CD14-positive monocyte (primary cell): ENCODE data around the gene FARP2. TPM values are rescaled to one million over a fixed set of nuclear protein-coding genes. Genes with fewer than 3 reads are reported as not detected.

Experiments used
- DNase-seq, 3 donors: peaks; one replicate each; pipeline ENCODE4 v3.0.0-alpha.2; 2011 to 2022
- H2AFZ ChIP-seq: 2 replicates; pipeline ENCODE4 v1.6.0; 2012; ENCODE audit warnings: mild to moderate bottlenecking, low read depth, low read length, inconsistent platforms; ENCODE audit not compliant: insufficient read depth, poor library complexity, severe bottlenecking
- H3K27ac ChIP-seq, 2 donors: 1 replicate in 1 of 2; 2 replicates in 1 of 2; pipeline ENCODE4 v1.5.1; 2012 to 2013; ENCODE audit warnings: low read length in 2 of 2, control low read depth in 1 of 2, inconsistent platforms in 1 of 2, low read depth in 1 of 2, mild to moderate bottlenecking in 1 of 2
- H3K27me3 ChIP-seq, 2 donors: one replicate each; pipeline versions ENCODE4 v1.6.0 to v1.6.1; 2011 to 2013; ENCODE audit warnings: low read length in 2 of 2; ENCODE audit not compliant: control insufficient read depth in 2 of 2, insufficient read depth in 2 of 2
- H3K36me3 ChIP-seq, 2 donors: replicated peaks in 1 of 2; 1 replicate in 1 of 2; 2 replicates in 1 of 2; pipeline versions ENCODE4 v1.5.1 to v1.6.1; 2012 to 2013; ENCODE audit warnings: low read length in 2 of 2, control low read depth in 1 of 2, inconsistent platforms in 1 of 2, mild to moderate bottlenecking in 1 of 2; ENCODE audit not compliant: insufficient read depth in 2 of 2, control insufficient read depth in 1 of 2
- H3K4me1 ChIP-seq, 2 donors: 1 replicate in 1 of 2; 2 replicates in 1 of 2; pipeline versions ENCODE4 v1.5.1 to v1.6.1; 2012 to 2013; ENCODE audit warnings: low read length in 2 of 2, control low read depth in 1 of 2, inconsistent platforms in 1 of 2, mild to moderate bottlenecking in 1 of 2, moderate library complexity in 1 of 2; ENCODE audit not compliant: insufficient read depth in 2 of 2, control insufficient read depth in 1 of 2
- H3K4me2 ChIP-seq: replicated peaks from 2 replicates; pipeline ENCODE3; 2012; ENCODE audit warnings: low read length, moderate library complexity, mild to moderate bottlenecking; ENCODE audit not compliant: poor library complexity, severe bottlenecking; ENCODE audit errors: extremely low read depth
- H3K4me3 ChIP-seq, 3 experiments: fragments of 200-600 bp in 1 of 3; sonication (generic) in 1 of 3; replicated peaks in 1 of 3; 1 replicate in 2 of 3; 2 replicates in 1 of 3; pipeline ENCODE4 v1.5.1; 2011 to 2013; ENCODE audit warnings: low read length in 3 of 3, mild to moderate bottlenecking in 3 of 3, control low read depth in 2 of 3, low read depth in 2 of 3, inconsistent platforms in 1 of 3, moderate library complexity in 1 of 3
- H3K79me2 ChIP-seq: 2 replicates; pipeline ENCODE4 v1.6.0; 2012; ENCODE audit warnings: mild to moderate bottlenecking, control low read depth, inconsistent platforms, low read length, moderate library complexity; ENCODE audit not compliant: insufficient read depth
- H3K9ac ChIP-seq: 2 replicates; pipeline ENCODE4 v1.6.0; 2017; ENCODE audit warnings: low read length, mild to moderate bottlenecking; ENCODE audit not compliant: insufficient read depth, poor library complexity, severe bottlenecking
- H3K9me3 ChIP-seq, 2 donors: replicated peaks in 1 of 2; 1 replicate in 1 of 2; 2 replicates in 1 of 2; pipeline versions ENCODE4 v1.5.1 to v1.6.1; 2012 to 2013; ENCODE audit warnings: low read length in 2 of 2, control low read depth in 1 of 2; ENCODE audit not compliant: control insufficient read depth in 1 of 2, insufficient read depth in 1 of 2
- H4K20me1 ChIP-seq: 2 replicates; pipeline ENCODE4 v1.6.0; 2012; ENCODE audit warnings: mild to moderate bottlenecking, low read length, control low read depth, moderate library complexity; ENCODE audit not compliant: insufficient read depth
- H3K27ac Mint-ChIP-seq, 7 donors: one replicate each; pipeline ENCODE4 v1.8.0; 2020; ENCODE audit warnings: mild to moderate bottlenecking in 7 of 7, mixed read lengths in 7 of 7, moderate library complexity in 6 of 7, inconsistent platforms in 2 of 7
- H3K27me3 Mint-ChIP-seq, 3 donors: one replicate each; pipeline ENCODE4 v1.8.0; 2021 to 2022; ENCODE audit warnings: low read depth in 3 of 3, mild to moderate bottlenecking in 3 of 3, mixed read lengths in 3 of 3, moderate library complexity in 3 of 3, inconsistent platforms in 1 of 3
- H3K36me3 Mint-ChIP-seq, 2 donors: one replicate each; pipeline ENCODE4 v1.8.0; 2020; ENCODE audit warnings: mixed read lengths in 2 of 2, inconsistent platforms in 1 of 2, mild to moderate bottlenecking in 1 of 2
- H3K4me1 Mint-ChIP-seq: one replicate; pipeline ENCODE4 v1.8.0; 2020; ENCODE audit warnings: mild to moderate bottlenecking, mixed read lengths
- H3K4me3 Mint-ChIP-seq, 2 donors: one replicate each; pipeline ENCODE4 v1.8.0; 2020; ENCODE audit warnings: mild to moderate bottlenecking in 2 of 2, mixed read lengths in 2 of 2, moderate library complexity in 1 of 2
- H3K9me3 Mint-ChIP-seq, 7 donors: one replicate each; pipeline ENCODE4 v1.8.0; 2020 to 2022; ENCODE audit warnings: mixed read lengths in 7 of 7, mild to moderate bottlenecking in 6 of 7, moderate library complexity in 6 of 7, inconsistent platforms in 2 of 7
- WGBS: methylation state at CpG from one replicate; pipeline ENCODE4 v1.1.5; 2013; ENCODE audit warnings: missing lambda C conversion rate; ENCODE audit not compliant: insufficient coverage; 5-methylcytosine and 5-hydroxymethylcytosine counted together
- intact Hi-C, 2 donors: fragments of 100-400 bp; cut with micrococcal nuclease; formaldehyde crosslinking; loops; one replicate each; pipeline versions ENCODE4 v1.15.0 to v1.15.1; 2023
- polyA plus RNA-seq, 3 donors: library from polyadenylated mRNA; depleted of rRNA in 1 of 3; unstranded in 2 of 3; stranded (reverse) in 1 of 3; fragments of 300-500 nt in 2 of 3; fragments of >200 nt in 1 of 3; fragmentation: Illumina TruSeq in 2 of 3; gene quantifications; 1 replicate in 2 of 3; 2 replicates in 1 of 3; pipeline ENCODE4 v1.2.3, GENCODE V29; 2012 to 2021
- TF ChIP-seq, protein P1 (sequence below): fragments of 200-600 bp; IDR thresholded peaks from one replicate; pipeline ENCODE4 v1.8.0; 2022; ENCODE audit warnings: antibody characterized with exemption, mild to moderate bottlenecking

FARP2 gene
- polyA plus RNA-seq, 3 donors: 6.7 to 8.5 (median 7.3) TPM

GRCh38 chr2:241530571-241530970 is 174.5 kb downstream of the FARP2 start:
- Mint-ChIP-seq H3K9me3 (peaks cover 5 to 19% (median 16%) of the 10 kb centered on the region in 7 donors), H3K27me3 (peaks cover 7 to 12% (median 11%) of the 10 kb centered on the region in 3 donors), H3K4me1 (no peaks in the 10 kb centered on the region), H3K4me3 (no peak overlapping the region), H3K36me3 (no peaks in the 10 kb centered on the region), H3K27ac (no peak overlapping the region)
- no peaks in the 10 kb centered on the region for H4K20me1 ChIP-seq
- intact Hi-C loops: no loop called here
- DNase-seq: no peak
- H2AFZ ChIP-seq: no peak overlapping the region
- H3K4me1 ChIP-seq: no peaks in the 10 kb centered on the region
- WGBS: 85% methylated on average over 3 of the region's 8 CpGs
- no peak overlapping the region for H3K9ac ChIP-seq
- TF ChIP-seq, protein P1, sequence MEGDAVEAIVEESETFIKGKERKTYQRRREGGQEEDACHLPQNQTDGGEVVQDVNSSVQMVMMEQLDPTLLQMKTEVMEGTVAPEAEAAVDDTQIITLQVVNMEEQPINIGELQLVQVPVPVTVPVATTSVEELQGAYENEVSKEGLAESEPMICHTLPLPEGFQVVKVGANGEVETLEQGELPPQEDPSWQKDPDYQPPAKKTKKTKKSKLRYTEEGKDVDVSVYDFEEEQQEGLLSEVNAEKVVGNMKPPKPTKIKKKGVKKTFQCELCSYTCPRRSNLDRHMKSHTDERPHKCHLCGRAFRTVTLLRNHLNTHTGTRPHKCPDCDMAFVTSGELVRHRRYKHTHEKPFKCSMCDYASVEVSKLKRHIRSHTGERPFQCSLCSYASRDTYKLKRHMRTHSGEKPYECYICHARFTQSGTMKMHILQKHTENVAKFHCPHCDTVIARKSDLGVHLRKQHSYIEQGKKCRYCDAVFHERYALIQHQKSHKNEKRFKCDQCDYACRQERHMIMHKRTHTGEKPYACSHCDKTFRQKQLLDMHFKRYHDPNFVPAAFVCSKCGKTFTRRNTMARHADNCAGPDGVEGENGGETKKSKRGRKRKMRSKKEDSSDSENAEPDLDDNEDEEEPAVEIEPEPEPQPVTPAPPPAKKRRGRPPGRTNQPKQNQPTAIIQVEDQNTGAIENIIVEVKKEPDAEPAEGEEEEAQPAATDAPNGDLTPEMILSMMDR: no peak
- H3K9me3 ChIP-seq: peaks cover 7 to 11% of the 10 kb centered on the region in 2 donors
- H3K4me2 ChIP-seq: no peak overlapping the region
- no peaks in the 10 kb centered on the region for H3K27me3 ChIP-seq
- H3K27ac ChIP-seq: no peak overlapping the region
- H3K79me2 ChIP-seq: no peaks in the 10 kb centered on the region
- no peaks in the 10 kb centered on the region for H3K36me3 ChIP-seq
- no peak overlapping the region for H3K4me3 ChIP-seq

DNA sequence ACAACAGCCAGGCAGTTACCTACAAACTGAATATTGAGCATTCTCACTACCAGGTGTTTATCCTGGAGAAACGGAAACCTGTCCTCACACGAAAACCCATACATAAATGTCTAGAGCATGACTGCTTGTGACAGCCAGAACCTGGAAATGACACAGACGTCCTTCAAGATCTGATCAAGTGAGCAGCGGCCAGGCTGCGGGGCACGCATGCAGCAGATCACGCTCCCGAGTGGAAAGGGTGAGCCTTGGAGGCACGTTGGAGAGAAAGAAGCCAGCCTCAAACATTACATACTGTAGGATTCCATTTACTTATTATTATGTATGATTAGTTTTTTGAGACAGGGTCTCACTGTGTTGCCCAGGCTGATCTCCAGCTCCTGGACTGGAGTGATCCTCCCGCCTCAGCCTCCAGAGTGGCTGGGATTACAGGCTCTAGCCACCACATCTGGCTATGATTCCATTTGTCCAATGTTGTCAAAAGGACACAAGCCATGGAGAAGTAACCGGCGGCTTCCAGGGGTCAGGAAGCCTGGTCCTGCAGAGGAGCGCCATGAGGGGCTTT is 175.2 kb downstream of the FARP2 start:
- H4K20me1 ChIP-seq: no peaks in the 10 kb centered on the region
- no peaks in the 10 kb centered on the region for H3K79me2 ChIP-seq
- no peaks in the 10 kb centered on the region for H3K27me3 ChIP-seq
- H3K36me3 Mint-ChIP-seq: no peaks in the 10 kb centered on the region
- H3K27me3 Mint-ChIP-seq: peaks cover 8 to 15% (median 11%) of the 10 kb centered on the region in 3 donors
- H3K27ac Mint-ChIP-seq: peak overlapping the region in 1 of 7 donors; percentile 28
- no peak overlapping the region for H3K4me2 ChIP-seq
- intact Hi-C loops: no loop called here
- H3K9me3 Mint-ChIP-seq: peaks cover 2 to 12% (median 10%) of the 10 kb centered on the region in 7 donors
- TF ChIP-seq, protein P1: no peak
- H3K4me1 ChIP-seq: no peaks in the 10 kb centered on the region
- no peak for DNase-seq
- H3K9ac ChIP-seq: no peak overlapping the region
- 85% methylated on average over 6 of the region's 13 CpGs for WGBS
- H3K4me3 ChIP-seq: no peak overlapping the region
- no peak overlapping the region for H3K27ac ChIP-seq
- H3K4me3 Mint-ChIP-seq: no peak overlapping the region
- no peaks in the 10 kb centered on the region for H3K4me1 Mint-ChIP-seq
- H2AFZ ChIP-seq: no peak overlapping the region
- peaks cover 5 to 7% of the 10 kb centered on the region in 2 donors for H3K9me3 ChIP-seq
- H3K36me3 ChIP-seq: no peaks in the 10 kb centered on the region
